ENCODE measurements around the gene ZDHHC21. TPM values are rescaled to one million over a fixed set of nuclear protein-coding genes. Genes with fewer than 3 reads are reported as not detected.

ZDHHC21 gene, protein sequence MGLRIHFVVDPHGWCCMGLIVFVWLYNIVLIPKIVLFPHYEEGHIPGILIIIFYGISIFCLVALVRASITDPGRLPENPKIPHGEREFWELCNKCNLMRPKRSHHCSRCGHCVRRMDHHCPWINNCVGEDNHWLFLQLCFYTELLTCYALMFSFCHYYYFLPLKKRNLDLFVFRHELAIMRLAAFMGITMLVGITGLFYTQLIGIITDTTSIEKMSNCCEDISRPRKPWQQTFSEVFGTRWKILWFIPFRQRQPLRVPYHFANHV
- 1 to 10 TPM; 2.8 to 7.2 (median 4.1) TPM for total RNA-seq
- 1 to 10 TPM; 3.5 to 3.9 TPM for polyA plus RNA-seq

DNA sequence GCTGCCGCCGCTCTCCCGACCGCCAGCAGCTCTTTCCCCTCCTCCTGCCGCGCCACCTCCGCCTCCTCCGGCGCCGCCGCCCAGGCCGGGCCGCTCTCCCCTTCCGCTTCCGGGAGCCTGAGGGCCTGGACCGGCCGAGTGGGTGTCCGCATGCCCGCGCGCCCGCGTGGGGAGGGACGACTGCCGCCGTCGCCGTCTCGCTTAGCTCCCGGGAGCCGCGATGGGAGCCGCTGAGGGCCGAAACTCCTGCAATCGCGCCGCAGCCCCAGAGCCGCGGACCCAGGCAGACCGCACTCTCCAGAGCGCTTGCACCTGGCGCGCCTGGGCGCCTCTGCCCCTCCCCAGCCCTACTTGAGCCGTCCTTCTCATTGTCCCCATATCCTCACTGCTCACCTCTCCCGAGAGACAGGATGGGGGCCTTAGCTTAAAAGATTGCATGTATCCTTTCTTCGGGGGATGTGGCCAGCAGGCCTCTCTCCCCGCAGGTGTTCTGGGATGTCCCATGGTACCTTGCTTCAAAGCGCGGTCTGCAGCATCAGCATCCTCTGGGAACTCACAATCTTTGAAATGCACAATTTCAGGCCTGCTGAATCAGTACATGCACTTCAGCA, at the start of gene ZDHHC21:
ZDHHC21 (minus strand) TSS at position 182 of the 611 bp plus-strand sequence. CDS start 19,092 bp downstream, outside the sequence.
- Histone ChIP-seq H3K27me3 (no peaks in the 10 kb centered on the region), H3K4me3 (peak within 1 kb of the TSS; percentile 47 to 84 (median 72)), H3K9me3 (no peaks in the 10 kb centered on the region), H3K4me1 (peaks cover 0 to 9% (median 0%) of the 10 kb centered on the region in 3 donors), H3K27ac (peak within 1 kb of the TSS; percentile 27 to 59 (median 38)), H3K36me3 (no peaks in the 10 kb centered on the region)
- WGBS, 2 donors: 1 to 2% methylated on average over 34 to 48 of the region's 50 CpGs
- peak; percentile 72 to 90 (median 77) for DNase-seq
- TF ChIP-seq, protein P1, sequence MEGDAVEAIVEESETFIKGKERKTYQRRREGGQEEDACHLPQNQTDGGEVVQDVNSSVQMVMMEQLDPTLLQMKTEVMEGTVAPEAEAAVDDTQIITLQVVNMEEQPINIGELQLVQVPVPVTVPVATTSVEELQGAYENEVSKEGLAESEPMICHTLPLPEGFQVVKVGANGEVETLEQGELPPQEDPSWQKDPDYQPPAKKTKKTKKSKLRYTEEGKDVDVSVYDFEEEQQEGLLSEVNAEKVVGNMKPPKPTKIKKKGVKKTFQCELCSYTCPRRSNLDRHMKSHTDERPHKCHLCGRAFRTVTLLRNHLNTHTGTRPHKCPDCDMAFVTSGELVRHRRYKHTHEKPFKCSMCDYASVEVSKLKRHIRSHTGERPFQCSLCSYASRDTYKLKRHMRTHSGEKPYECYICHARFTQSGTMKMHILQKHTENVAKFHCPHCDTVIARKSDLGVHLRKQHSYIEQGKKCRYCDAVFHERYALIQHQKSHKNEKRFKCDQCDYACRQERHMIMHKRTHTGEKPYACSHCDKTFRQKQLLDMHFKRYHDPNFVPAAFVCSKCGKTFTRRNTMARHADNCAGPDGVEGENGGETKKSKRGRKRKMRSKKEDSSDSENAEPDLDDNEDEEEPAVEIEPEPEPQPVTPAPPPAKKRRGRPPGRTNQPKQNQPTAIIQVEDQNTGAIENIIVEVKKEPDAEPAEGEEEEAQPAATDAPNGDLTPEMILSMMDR (IDR thresholded peaks at IDR 0.05): no peak
- peak; percentile 97 to 98 (median 98) for ATAC-seq
- intact Hi-C loops (cut with DNase I): no loop called here
- no peak for FAIRE-seq

DNA sequence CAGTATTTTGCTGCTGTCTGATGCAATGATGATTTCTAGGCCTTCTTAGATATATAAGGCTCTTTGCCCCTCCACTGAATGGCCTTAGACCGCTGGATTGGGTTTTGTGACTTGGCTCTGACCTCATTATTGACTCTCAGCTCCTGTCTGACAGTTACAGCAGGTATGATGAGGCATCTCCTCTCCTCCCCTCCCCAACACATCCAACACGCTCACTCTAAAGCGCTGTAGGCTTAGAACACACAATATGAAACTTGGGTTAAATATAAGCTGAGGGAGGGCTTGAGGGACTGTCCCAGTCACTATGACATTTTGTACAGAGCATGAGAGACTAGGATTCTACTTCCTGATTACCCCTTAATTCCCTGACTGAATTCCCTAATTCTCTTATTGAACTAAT, 48.1 kb upstream of the ZDHHC21 start:
- ATAC-seq (no peak), FAIRE-seq (no peak), DNase-seq (no peak)
- no peaks in the 10 kb centered on the region for H3K4me1 ChIP-seq
- intact Hi-C loops (cut with DNase I): no loop called here
- WGBS, 2 donors: 93% methylated on average over 3 of the region's 3 CpGs
- peaks cover 0 to 26% (median 0%) of the 10 kb centered on the region in 3 donors for H3K36me3 ChIP-seq
- no peak overlapping the region for H3K4me3 ChIP-seq
- no peaks in the 10 kb centered on the region for H3K27me3 ChIP-seq
- no peak overlapping the region for H3K27ac ChIP-seq
- TF ChIP-seq, protein P1 (IDR thresholded peaks at IDR 0.05): no peak
- H3K9me3 ChIP-seq: no peaks in the 10 kb centered on the region

DNA sequence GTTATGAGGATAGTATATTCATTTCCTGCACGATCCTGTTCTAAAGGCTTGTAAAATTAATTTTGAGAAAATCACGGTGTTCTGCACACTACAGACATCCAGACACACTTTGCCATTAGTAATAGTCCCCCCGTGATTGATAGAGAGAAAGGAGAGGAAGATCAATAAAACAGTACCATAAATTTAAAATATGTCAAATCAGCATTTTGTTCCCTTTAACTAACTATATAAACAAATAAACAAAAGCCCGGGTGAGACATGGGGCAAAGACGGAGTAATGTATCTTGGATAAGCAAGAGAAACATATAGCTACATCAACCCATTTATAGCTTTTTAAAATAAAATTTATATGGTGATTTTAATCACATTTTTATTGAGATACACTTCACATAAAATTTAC, 39.9 kb upstream of the ZDHHC21 start:
- WGBS, 2 donors: 88 to 90% methylated on average over 5 of the region's 5 CpGs
- ATAC-seq (no peak), DNase-seq (no peak), FAIRE-seq (no peak)
- Histone ChIP-seq H3K27ac (no peak overlapping the region), H3K36me3 (peaks cover 0 to 19% (median 0%) of the 10 kb centered on the region in 3 donors), H3K27me3 (no peaks in the 10 kb centered on the region), H3K4me3 (no peak overlapping the region), H3K4me1 (no peaks in the 10 kb centered on the region), H3K9me3 (no peaks in the 10 kb centered on the region)
- intact Hi-C loops (cut with DNase I): no loop called here
- TF ChIP-seq, protein P1 (IDR thresholded peaks at IDR 0.05): no peak

DNA sequence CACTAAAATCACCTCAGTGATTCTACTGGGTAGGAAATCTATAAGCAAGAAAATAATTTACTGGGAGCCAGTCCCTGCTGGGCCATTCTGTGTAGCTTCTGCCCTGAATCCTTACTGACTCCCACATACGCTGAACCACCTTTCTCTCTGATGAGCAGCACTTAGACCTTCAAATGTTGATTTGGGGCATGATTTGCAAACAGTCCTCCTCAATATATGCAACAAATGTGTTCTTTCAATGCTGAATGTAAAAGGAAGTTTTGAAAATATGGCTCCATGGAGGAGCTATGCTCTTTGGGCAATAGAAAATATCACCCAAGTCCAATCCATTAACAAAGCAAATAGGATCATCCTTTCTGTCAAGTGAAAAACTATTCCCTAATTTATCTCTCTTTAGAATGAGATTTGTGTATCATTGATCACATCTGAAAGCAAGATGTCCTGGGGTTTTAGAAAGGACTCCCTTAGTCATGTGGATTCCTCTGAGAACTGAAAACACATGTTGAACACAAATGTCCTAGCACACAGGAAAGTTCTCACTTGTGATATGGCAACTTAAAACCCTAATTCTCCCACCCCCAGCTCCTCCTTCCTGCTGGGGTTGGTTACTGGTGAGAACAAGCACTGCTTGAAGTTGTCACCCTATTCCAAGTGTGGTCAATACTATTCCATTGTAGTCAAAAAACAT, 38.2 kb upstream of the ZDHHC21 start:
- Histone ChIP-seq H3K9me3 (no peaks in the 10 kb centered on the region), H3K36me3 (peaks cover 0 to 5% (median 0%) of the 10 kb centered on the region in 3 donors), H3K4me1 (no peaks in the 10 kb centered on the region), H3K4me3 (no peak overlapping the region), H3K27ac (no peak overlapping the region), H3K27me3 (no peaks in the 10 kb centered on the region)
- no peak for FAIRE-seq
- no peak for ATAC-seq
- no peak for DNase-seq
- intact Hi-C loops (cut with DNase I): no loop called here
- WGBS, 2 donors: 100% methylated on average over 1 of the region's 1 CpG
- TF ChIP-seq, protein P1 (IDR thresholded peaks at IDR 0.05): no peak
